H1 (cell line): ENCODE results near the gene KCND3.

ENCODE experiments used
- BACH1 ChIP-seq: IDR thresholded peaks from 2 replicates; pipeline ENCODE4 v1.6.1; 2012; ENCODE audit warnings: low read length, improper control_type of control experiment
- BRCA1 ChIP-seq: IDR thresholded peaks from 2 replicates; pipeline ENCODE4 v1.6.1; 2012; ENCODE audit warnings: low read depth, low read length, improper control_type of control experiment
- CEBPB ChIP-seq: IDR thresholded peaks from 2 replicates; pipeline ENCODE4 v1.6.1; 2012; ENCODE audit warnings: low read depth, low read length
- EP300 ChIP-seq, 2 experiments: IDR thresholded peaks; 1 replicate in 1 of 2; 2 replicates in 1 of 2; pipeline ENCODE4 v1.6.1; 2011 to 2012; ENCODE audit warnings: low read depth in 2 of 2, low read length in 2 of 2, mild to moderate bottlenecking in 2 of 2, borderline replicate concordance in 1 of 2, inconsistent platforms in 1 of 2, moderate library complexity in 1 of 2
- HDAC2 ChIP-seq, 2 experiments: fragments of 300-600 bp in 1 of 2; sonication (generic) in 1 of 2; IDR thresholded peaks; 2 replicates each; pipeline ENCODE4 v1.6.1; 2011 to 2012; ENCODE audit warnings: low read depth in 2 of 2, low read length in 2 of 2, mild to moderate bottlenecking in 2 of 2, moderate library complexity in 2 of 2, borderline replicate concordance in 1 of 2, inconsistent platforms in 1 of 2
- MAFK ChIP-seq: IDR thresholded peaks from 2 replicates; pipeline ENCODE4 v1.6.1; 2012; ENCODE audit warnings: low read depth, mild to moderate bottlenecking, improper control_type of control experiment, low read length
- POLR2AphosphoS5 ChIP-seq: IDR thresholded peaks from 2 replicates; pipeline ENCODE4 v1.6.1; 2011; ENCODE audit warnings: low read depth, low read length
- RFX5 ChIP-seq: IDR thresholded peaks from 2 replicates; pipeline ENCODE4 v1.6.1; 2011; ENCODE audit warnings: low read depth, low read length, improper control_type of control experiment, borderline replicate concordance
- SIN3A ChIP-seq, 2 experiments: IDR thresholded peaks in 1 of 2; conservative IDR thresholded peaks in 1 of 2; 2 replicates each; pipeline ENCODE4 v1.6.1; 2011 to 2012; ENCODE audit warnings: low read length in 2 of 2, improper control_type of control experiment in 1 of 2, low read depth in 1 of 2, mild to moderate bottlenecking in 1 of 2
- TF ChIP-seq, protein P1 (sequence below), 3 experiments: IDR thresholded peaks; 1 replicate in 2 of 3; 2 replicates in 1 of 3; pipeline versions ENCODE4 v1.5.1 to v1.6.1; 2011; ENCODE audit warnings: low read length in 3 of 3, mild to moderate bottlenecking in 3 of 3, inconsistent platforms in 2 of 3, low read depth in 1 of 3, moderate library complexity in 1 of 3; ENCODE audit not compliant: insufficient read depth in 1 of 3; ENCODE audit errors: control extremely low read depth in 1 of 3

DNA sequence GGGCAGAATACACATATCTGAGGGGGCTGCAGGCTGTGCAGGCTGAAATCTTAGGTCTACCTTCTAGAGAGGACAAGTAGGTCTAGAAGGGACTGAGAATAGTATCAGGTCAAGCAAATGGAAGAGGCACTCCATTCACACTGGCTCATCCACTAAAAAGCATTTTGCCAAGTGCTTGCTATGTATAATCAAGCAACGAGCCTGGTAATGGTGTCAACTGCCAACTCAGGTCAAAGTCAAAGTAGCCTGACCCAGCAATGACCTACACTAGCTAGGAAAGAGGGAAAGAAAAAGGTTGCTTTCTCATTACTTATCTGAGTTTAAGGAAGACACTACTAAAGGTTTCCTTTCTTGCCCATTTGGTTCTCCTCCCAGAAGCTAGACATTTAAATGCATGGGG is 10.8 kb downstream of the KCND3 start:
- TF ChIP-seq MAFK (no peak), POLR2AphosphoS5 (no peak), BRCA1 (no peak), CEBPB (no peak), RFX5 (no peak), SIN3A (conservative IDR thresholded peaks at IDR 0.05 in 1 of 2, IDR thresholded peaks at IDR 0.05 in 1 of 2; ENCODE audit: low read depth in 1 of 2, low read length in 2 of 2) (no peak), EP300 (IDR thresholded peaks at IDR 0.05; ENCODE audit: borderline replicate concordance in 1 of 2, low read depth in 2 of 2, low read length in 2 of 2) (no peak), BACH1 (no peak), HDAC2 (IDR thresholded peaks at IDR 0.05; ENCODE audit: borderline replicate concordance in 1 of 2, low read depth in 2 of 2, low read length in 2 of 2) (no peak)
- TF ChIP-seq, protein P1, sequence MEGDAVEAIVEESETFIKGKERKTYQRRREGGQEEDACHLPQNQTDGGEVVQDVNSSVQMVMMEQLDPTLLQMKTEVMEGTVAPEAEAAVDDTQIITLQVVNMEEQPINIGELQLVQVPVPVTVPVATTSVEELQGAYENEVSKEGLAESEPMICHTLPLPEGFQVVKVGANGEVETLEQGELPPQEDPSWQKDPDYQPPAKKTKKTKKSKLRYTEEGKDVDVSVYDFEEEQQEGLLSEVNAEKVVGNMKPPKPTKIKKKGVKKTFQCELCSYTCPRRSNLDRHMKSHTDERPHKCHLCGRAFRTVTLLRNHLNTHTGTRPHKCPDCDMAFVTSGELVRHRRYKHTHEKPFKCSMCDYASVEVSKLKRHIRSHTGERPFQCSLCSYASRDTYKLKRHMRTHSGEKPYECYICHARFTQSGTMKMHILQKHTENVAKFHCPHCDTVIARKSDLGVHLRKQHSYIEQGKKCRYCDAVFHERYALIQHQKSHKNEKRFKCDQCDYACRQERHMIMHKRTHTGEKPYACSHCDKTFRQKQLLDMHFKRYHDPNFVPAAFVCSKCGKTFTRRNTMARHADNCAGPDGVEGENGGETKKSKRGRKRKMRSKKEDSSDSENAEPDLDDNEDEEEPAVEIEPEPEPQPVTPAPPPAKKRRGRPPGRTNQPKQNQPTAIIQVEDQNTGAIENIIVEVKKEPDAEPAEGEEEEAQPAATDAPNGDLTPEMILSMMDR (IDR thresholded peaks at IDR 0.05; ENCODE audit: control extremely low read depth in 1 of 3, insufficient read depth in 1 of 3, low read depth in 1 of 3, low read length in 3 of 3), result no peak
